NCI-H146 (cell line): ENCODE measurements around the gene ABHD17C.

Experiments
- DNase-seq: peaks from one replicate; lab custom pipeline; 2025; lab: John Stamatoyannopoulos, UW

ABHD17C gene

GRCh38 chr15:80764535-80764934 is 69.4 kb downstream of the ABHD17C start:
- no peak for DNase-seq

GRCh38 chr15:80766275-80766674 is 71.2 kb downstream of the ABHD17C start:
- no peak for DNase-seq

- DNase-seq: no peak
Observed at GRCh38 chr15:80768158-80768557, 73.0 kb downstream of the ABHD17C start.

- no peak for DNase-seq
Observed at GRCh38 chr15:80769153-80769828, 74.2 kb downstream of the ABHD17C start.

- no peak for DNase-seq
Observed at GRCh38 chr15:80769829-80770705, 75.0 kb downstream of the ABHD17C start.

GRCh38 chr15:80773122-80773551 is 78.0 kb downstream of the ABHD17C start:
- peak; percentile 70 for DNase-seq

- no peak for DNase-seq
Observed at GRCh38 chr15:80773792-80774352, 78.8 kb downstream of the ABHD17C start.

GRCh38 chr15:80774486-80774885 is 79.4 kb downstream of the ABHD17C start:
- DNase-seq: no peak

- no peak for DNase-seq
Observed at GRCh38 chr15:80775338-80775737, 80.2 kb downstream of the ABHD17C start.

- peak; percentile 60 for DNase-seq
Observed at GRCh38 chr15:80776420-80777045, 81.4 kb downstream of the ABHD17C start.

- no peak for DNase-seq
Observed at GRCh38 chr15:80777137-80777536, 82.0 kb downstream of the ABHD17C start.

- DNase-seq: no peak
Observed at GRCh38 chr15:80777826-80778620, 82.9 kb downstream of the ABHD17C start.

GRCh38 chr15:80778621-80778963 is 83.5 kb downstream of the ABHD17C start:
- no peak for DNase-seq

- DNase-seq: peak; percentile 82
Observed at GRCh38 chr15:80778964-80779657, 84.0 kb downstream of the ABHD17C start, which contains the start of gene CEMIP. TSS of gene CEMIP (plus strand) at chr15:80779370. CDS start at chr15:80873880, 94,510 bp downstream.

- peak; percentile 77 for DNase-seq
Observed at GRCh38 chr15:80779658-80780415, 84.7 kb downstream of the ABHD17C start.

- DNase-seq: peak; percentile 44
Observed at GRCh38 chr15:80780416-80781221, 85.5 kb downstream of the ABHD17C start.

- no peak for DNase-seq
Observed at GRCh38 chr15:80783260-80783659, 88.2 kb downstream of the ABHD17C start.

- no peak for DNase-seq
Observed at GRCh38 chr15:80785335-80785734, 90.2 kb downstream of the ABHD17C start.

GRCh38 chr15:80785811-80786354 is 90.8 kb downstream of the ABHD17C start:
- DNase-seq: no peak
